Breast epithelium (tissue), 4 donors: Measurements from ENCODE around the gene CCDC134. TPM values are rescaled to one million over a fixed set of nuclear protein-coding genes. Genes with fewer than 3 reads are reported as not detected.
A peak's percentile ranks its signal among the peaks of the same experiment; 100 is the strongest.

Experiments used
- DNase-seq, 2 donors: peaks; one replicate each; pipeline ENCODE4 v3.0.0-alpha.2; 2019; ENCODE audit warnings: low spot score in 2 of 2
- H3K27ac ChIP-seq, 2 donors: fragments of 200-600 bp; sonication (generic) in 1 of 2; one replicate each; pipeline ENCODE4 v1.5.1; 2016 to 2019; ENCODE audit warnings: mild to moderate bottlenecking in 1 of 2
- H3K27me3 ChIP-seq, 2 donors: fragments of 200-600 bp; sonication (generic) in 1 of 2; one replicate each; pipeline versions ENCODE4 v1.5.1 to v1.6.0; 2017 to 2019; ENCODE audit warnings: control low read depth in 1 of 2, mild to moderate bottlenecking in 1 of 2
- H3K36me3 ChIP-seq: fragments of 200-600 bp; one replicate; pipeline ENCODE4 v1.5.1; 2019
- H3K4me1 ChIP-seq, 2 donors: fragments of 200-600 bp; sonication (generic); one replicate each; pipeline ENCODE4 v1.5.1; 2016 to 2019; ENCODE audit warnings: control low read depth in 1 of 2
- H3K4me3 ChIP-seq, 3 donors: fragments of 200-600 bp; sonication (generic); 1 replicate in 2 of 3; 2 replicates in 1 of 3; pipeline ENCODE4 v1.5.1; 2016 to 2019; ENCODE audit warnings: mild to moderate bottlenecking in 3 of 3, moderate library complexity in 2 of 3
- H3K9me3 ChIP-seq, 2 donors: fragments of 200-600 bp; sonication (generic) in 1 of 2; one replicate each; pipeline ENCODE4 v1.5.1; 2016 to 2019; ENCODE audit warnings: control low read depth in 1 of 2
- POLR2A ChIP-seq: fragments of 450-650 bp; IDR thresholded peaks from one replicate; pipeline ENCODE4 v1.6.1; 2016; ENCODE audit warnings: antibody characterized with exemption, mild to moderate bottlenecking, moderate library complexity
- POLR2AphosphoS5 ChIP-seq, 3 donors: sonication (generic); formaldehyde crosslinking; IDR thresholded peaks; one replicate each; pipeline ENCODE4 v1.6.1; 2017; ENCODE audit warnings: antibody characterized with exemption in 3 of 3
- intact Hi-C: fragments of 100-400 bp; cut with DNase I; formaldehyde crosslinking; loops from one replicate; pipeline ENCODE4 v1.15.1; 2023; ENCODE audit warnings: low total_unique reads
- total RNA-seq, 3 donors: library from RNA; depleted of rRNA; stranded (reverse); fragments of >200 nt; gene quantifications; one replicate each; pipeline ENCODE4 v1.1.0, GENCODE V29; 2016
- TF ChIP-seq, protein P1 (sequence below), 3 donors: fragments of 450-650 bp; IDR thresholded peaks; one replicate each; pipeline ENCODE4 v1.5.1; 2016 to 2017; ENCODE audit warnings: antibody characterized with exemption in 3 of 3, mild to moderate bottlenecking in 3 of 3, moderate library complexity in 3 of 3

Gene CCDC134
- total RNA-seq, 3 donors from 2014 or later, result 4.0 to 12.3 (median 10.8) TPM

DNA sequence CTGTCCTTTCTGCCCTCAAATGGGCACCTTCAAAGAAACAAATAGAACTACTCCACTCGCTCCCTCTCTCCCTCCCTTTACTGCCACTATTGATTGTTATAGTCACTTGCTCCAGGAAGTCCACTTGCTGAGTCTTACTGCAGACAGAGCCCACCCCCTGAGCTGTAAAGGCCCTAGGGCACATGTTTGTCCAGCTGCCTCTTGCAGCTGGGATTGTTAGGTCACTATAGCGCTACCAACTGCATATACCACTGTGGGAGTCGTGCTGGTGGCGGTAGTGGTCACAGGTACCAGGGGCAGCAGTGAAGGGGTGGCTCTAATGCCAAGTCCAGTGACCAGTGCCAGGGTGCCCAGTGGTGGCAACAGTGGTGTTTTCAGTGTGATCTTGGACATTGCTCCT is 28.0 kb downstream of the CCDC134 start:
- TF ChIP-seq POLR2AphosphoS5 (IDR thresholded peaks at IDR 0.05) (no peak), POLR2A (no peak)
- TF ChIP-seq, protein P1, sequence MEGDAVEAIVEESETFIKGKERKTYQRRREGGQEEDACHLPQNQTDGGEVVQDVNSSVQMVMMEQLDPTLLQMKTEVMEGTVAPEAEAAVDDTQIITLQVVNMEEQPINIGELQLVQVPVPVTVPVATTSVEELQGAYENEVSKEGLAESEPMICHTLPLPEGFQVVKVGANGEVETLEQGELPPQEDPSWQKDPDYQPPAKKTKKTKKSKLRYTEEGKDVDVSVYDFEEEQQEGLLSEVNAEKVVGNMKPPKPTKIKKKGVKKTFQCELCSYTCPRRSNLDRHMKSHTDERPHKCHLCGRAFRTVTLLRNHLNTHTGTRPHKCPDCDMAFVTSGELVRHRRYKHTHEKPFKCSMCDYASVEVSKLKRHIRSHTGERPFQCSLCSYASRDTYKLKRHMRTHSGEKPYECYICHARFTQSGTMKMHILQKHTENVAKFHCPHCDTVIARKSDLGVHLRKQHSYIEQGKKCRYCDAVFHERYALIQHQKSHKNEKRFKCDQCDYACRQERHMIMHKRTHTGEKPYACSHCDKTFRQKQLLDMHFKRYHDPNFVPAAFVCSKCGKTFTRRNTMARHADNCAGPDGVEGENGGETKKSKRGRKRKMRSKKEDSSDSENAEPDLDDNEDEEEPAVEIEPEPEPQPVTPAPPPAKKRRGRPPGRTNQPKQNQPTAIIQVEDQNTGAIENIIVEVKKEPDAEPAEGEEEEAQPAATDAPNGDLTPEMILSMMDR (IDR thresholded peaks at IDR 0.05), result no peak
- no peaks in the 10 kb centered on the region for H3K36me3 ChIP-seq
- H3K27me3 ChIP-seq, result no peaks in the 10 kb centered on the region
- no peak overlapping the region for H3K27ac ChIP-seq
- no peak for DNase-seq
- intact Hi-C loops, result no loop called here
- H3K9me3 ChIP-seq, result no peaks in the 10 kb centered on the region
- no peaks in the 10 kb centered on the region for H3K4me1 ChIP-seq
- H3K4me3 ChIP-seq, result no peak overlapping the region

DNA sequence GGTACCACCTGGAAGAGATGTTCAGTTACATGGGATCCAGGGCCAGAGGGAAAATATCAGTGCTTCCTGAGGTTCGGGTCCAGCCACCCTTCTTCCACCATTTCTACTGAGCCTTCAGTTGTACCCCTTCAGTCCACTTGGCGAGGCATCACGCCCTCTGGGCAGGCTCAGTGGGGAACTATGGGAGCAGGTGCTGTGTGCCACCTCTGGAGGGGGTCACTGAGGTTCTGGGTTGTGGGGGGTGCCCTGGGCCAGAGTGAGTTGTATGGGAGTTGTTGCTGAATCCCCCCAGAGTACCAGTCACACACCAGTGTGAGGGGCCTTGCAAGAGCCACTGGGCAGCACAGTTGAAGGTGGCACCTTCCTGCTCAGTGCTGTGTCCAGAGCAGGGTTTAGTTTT is 29.7 kb downstream of the CCDC134 start:
- Histone ChIP-seq H3K9me3 (no peaks in the 10 kb centered on the region), H3K4me1 (no peaks in the 10 kb centered on the region), H3K4me3 (no peak overlapping the region), H3K27me3 (no peaks in the 10 kb centered on the region), H3K36me3 (no peaks in the 10 kb centered on the region), H3K27ac (no peak overlapping the region)
- DNase-seq, result no peak
- TF ChIP-seq POLR2A (no peak), POLR2AphosphoS5 (IDR thresholded peaks at IDR 0.05) (no peak)
- TF ChIP-seq, protein P1 (IDR thresholded peaks at IDR 0.05), result no peak
- intact Hi-C loops, result no loop called here

DNA sequence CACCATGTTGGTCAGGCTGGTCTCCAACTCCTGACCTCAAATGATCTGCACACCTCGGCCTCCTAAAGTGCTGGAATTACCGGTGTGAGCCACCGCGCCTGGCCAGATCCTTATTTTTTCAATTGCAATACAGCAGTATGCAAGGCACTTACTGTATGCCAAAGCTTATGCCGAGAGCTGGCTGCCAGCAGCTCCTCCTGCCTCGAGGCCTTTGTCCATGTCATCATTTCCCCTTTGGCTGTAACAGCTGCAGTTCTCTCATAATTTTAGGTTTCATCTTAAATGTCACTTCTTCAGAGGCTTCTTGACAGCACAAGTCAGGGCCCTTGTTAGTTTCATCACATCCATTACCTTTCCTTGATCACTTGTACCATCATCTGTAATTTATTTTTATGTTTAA is 30.9 kb downstream of the CCDC134 start:
- TF ChIP-seq POLR2A (no peak), POLR2AphosphoS5 (IDR thresholded peaks at IDR 0.05) (no peak)
- TF ChIP-seq, protein P1 (IDR thresholded peaks at IDR 0.05), result no peak
- no peaks in the 10 kb centered on the region for H3K36me3 ChIP-seq
- peak overlapping the region in 1 of 2 donors; percentile 97 for H3K27ac ChIP-seq
- intact Hi-C loops, result no loop called here
- H3K4me1 ChIP-seq, result no peaks in the 10 kb centered on the region
- no peaks in the 10 kb centered on the region for H3K27me3 ChIP-seq
- H3K9me3 ChIP-seq, result no peaks in the 10 kb centered on the region
- DNase-seq, result peak in 1 of 2 donors; percentile 25
- H3K4me3 ChIP-seq, result no peak overlapping the region

DNA sequence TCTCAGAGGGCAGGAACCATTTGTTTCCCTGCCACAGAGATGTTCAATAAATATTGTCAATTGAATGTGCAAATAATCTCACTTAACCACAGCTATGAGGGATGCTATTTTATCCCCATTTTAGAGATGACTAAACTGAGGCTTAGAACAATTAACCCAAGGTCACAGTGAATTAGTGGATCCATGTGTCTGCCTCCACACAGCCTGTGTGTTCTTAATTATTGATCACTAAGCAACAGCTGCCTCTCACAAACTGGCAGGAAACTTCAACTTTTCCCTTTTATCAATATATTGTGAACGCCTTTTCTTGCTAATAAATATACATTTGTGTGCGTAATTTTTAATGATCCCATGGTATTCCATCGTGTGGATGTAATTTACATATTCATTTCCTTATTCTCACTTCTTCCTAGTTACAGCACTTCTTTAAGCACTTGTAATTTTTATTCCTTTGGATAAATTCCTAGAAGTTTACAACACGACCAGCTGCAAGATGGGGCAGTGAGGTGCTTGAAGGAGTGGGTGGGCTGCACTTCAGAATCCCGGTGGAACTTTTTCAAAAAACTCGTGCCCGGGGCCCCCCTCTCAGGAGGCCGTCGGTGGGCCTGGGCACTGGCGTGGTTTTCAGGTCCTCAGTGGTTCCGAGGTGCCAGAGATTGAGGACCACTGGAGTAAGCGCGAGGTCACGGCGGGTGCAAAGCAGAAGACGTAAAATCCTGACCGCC is 31.5 kb downstream of the CCDC134 start:
- TF ChIP-seq POLR2AphosphoS5 (IDR thresholded peaks at IDR 0.05), result no peak
- no peak for TF ChIP-seq POLR2A
- TF ChIP-seq, protein P1 (IDR thresholded peaks at IDR 0.05), result no peak
- intact Hi-C loops, result no loop called here
- H3K4me1 ChIP-seq, result no peaks in the 10 kb centered on the region
- H3K27me3 ChIP-seq, result no peaks in the 10 kb centered on the region
- no peaks in the 10 kb centered on the region for H3K36me3 ChIP-seq
- H3K27ac ChIP-seq, result peak overlapping the region; percentile 94 to 97
- DNase-seq, result no peak
- H3K9me3 ChIP-seq, result no peaks in the 10 kb centered on the region
- peak overlapping the region; percentile 84 to 97 (median 90) for H3K4me3 ChIP-seq

DNA sequence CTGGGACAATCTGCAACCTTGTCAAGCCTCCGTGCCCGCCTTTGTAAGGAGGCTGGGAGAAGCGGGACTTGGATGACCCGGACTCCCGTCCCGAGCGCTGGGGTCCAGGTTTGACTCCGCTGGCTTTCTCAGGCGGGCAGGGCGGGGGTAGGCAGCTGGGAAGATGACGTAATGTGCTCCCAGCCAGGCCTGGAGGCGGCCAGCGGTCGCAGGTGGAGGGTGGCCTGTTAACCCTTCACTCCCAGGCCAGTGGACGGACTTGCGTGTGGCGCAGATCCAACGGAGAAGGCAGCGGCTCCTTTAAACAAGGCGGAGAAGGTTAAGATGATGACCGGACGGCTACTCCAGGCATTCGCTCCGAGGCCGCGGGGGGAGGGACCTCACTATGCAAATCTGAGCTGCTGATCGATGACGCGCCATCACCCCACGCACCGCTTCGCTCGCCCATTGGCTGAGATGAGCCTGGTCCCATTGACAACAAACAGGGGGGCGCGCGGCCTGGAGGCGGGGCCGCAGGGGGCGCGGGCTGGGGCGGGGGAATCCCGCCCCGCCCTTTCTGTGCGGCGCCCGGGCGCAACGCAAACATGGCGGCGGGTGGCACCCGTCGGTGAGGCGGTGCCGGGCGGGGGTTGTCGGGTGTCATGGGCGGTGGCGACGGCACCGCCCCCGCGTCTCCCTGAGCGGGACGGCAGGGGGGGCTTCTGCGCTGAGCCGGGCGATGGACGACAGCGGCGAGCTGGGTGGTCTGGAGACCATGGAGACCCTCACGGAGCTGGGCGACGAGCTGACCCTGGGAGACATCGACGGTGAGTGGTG is 32.3 kb downstream of the CCDC134 start, which contains the start of gene SREBF2:
Gene SREBF2 (plus strand): TSS at position 553 of the 816 bp plus-strand sequence. CDS start 166 bp downstream, at position 719.
- peak; percentile 100 for DNase-seq
- Histone ChIP-seq H3K27me3 (no peaks in the 10 kb centered on the region), H3K27ac (peak within 1 kb of the TSS; percentile 94 to 97), H3K9me3 (no peaks in the 10 kb centered on the region), H3K4me1 (no peaks in the 10 kb centered on the region), H3K4me3 (peak within 1 kb of the TSS; percentile 84 to 97 (median 90)), H3K36me3 (no peaks in the 10 kb centered on the region)
- peak; percentile 82 to 94 (median 83) for TF ChIP-seq POLR2AphosphoS5 (IDR thresholded peaks at IDR 0.05)
- TF ChIP-seq POLR2A, result peak; percentile 28
- TF ChIP-seq, protein P1 (IDR thresholded peaks at IDR 0.05), result no peak
- intact Hi-C loops, result no loop called here
